Activated naive CD4-positive, alpha-beta T cell treated with anti-CD3 and anti-CD28 coated beads for 36 hours (primary cell): ENCODE results near the gene GPR176. TPM values are rescaled to one million over a fixed set of nuclear protein-coding genes. Genes with fewer than 3 reads are reported as not detected.

Experiments used
- CTCF ChIA-PET: fragments of 350-600 bp; sonication (Branson Sonifier 250); formaldehyde crosslinking; loops from one replicate; lab custom pipeline; 2021; ENCODE audit warnings: antibody characterized with exemption; lab: Charles Lee
- DNase-seq: peaks from one replicate; pipeline ENCODE4 v3.0.0-alpha.2; 2020
- H3K27ac Mint-ChIP-seq: one replicate; pipeline ENCODE4 v1.8.0; 2021; ENCODE audit warnings: mild to moderate bottlenecking, mixed read lengths
- H3K27me3 Mint-ChIP-seq: one replicate; pipeline ENCODE4 v1.8.0; 2021; ENCODE audit warnings: low read depth, mixed read lengths
- H3K36me3 Mint-ChIP-seq: one replicate; pipeline ENCODE4 v1.8.0; 2021; ENCODE audit warnings: low read depth, mixed read lengths
- H3K4me1 Mint-ChIP-seq: one replicate; pipeline ENCODE4 v1.8.0; 2021; ENCODE audit warnings: low read depth, mixed read lengths
- H3K4me3 Mint-ChIP-seq: one replicate; pipeline ENCODE4 v1.8.0; 2021; ENCODE audit warnings: mild to moderate bottlenecking, moderate library complexity, mixed read lengths
- H3K9me3 Mint-ChIP-seq: one replicate; pipeline ENCODE4 v1.8.0; 2021; ENCODE audit warnings: mixed read lengths
- intact Hi-C: fragments of 100-400 bp; cut with micrococcal nuclease; formaldehyde crosslinking; loops from one replicate; pipeline ENCODE4 v1.15.1; 2023
- total RNA-seq, 2 experiments: library from RNA; stranded (reverse); gene quantifications; one replicate each; pipeline ENCODE4 v1.2.3, GENCODE V29; 2021

Gene GPR176
- total RNA-seq, 2 experiments from 2014 or later = 0.17 to 0.24 TPM

DNA sequence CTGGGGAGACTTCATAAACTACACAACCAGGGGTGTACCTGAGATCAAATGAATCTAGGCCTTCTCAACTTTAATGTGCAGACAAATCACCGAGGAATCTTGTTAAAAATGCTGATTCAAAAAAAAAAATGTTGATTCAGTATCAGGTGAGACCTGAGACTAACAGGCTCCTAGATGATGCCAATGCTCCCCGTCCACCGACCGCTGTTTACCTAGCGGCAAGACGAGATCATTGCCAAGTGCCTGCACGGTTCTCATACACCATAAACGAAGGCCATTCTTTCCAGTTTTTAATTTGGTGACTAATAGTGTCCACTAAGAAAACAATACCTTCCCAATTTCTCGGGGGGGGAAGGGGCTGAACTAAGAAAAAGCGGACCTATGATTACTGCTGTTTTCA lies 134.9 kb downstream of the GPR176 start:
- no peaks in the 10 kb centered on the region for H3K9me3 Mint-ChIP-seq
- no peak overlapping the region for H3K4me3 Mint-ChIP-seq
- H3K36me3 Mint-ChIP-seq = peaks cover 3% of the 10 kb centered on the region
- H3K27ac Mint-ChIP-seq = no peak overlapping the region
- CTCF ChIA-PET = interaction anchor here (0.7 to 2.8 kb wide), 5 partner anchors 28 to 377 kb away, joined by 3 to 17 read pairs (median 4); no protein-coding TSS in a partner anchor
- intact Hi-C loops = loop anchor here (10.0 kb wide), 2 partner anchors 1220 to 1720 kb away; partner anchors contain the start of gene RASGRP1
- DNase-seq = no peak
- H3K4me1 Mint-ChIP-seq = peaks cover 54% of the 10 kb centered on the region
- H3K27me3 Mint-ChIP-seq = no peaks in the 10 kb centered on the region

DNA sequence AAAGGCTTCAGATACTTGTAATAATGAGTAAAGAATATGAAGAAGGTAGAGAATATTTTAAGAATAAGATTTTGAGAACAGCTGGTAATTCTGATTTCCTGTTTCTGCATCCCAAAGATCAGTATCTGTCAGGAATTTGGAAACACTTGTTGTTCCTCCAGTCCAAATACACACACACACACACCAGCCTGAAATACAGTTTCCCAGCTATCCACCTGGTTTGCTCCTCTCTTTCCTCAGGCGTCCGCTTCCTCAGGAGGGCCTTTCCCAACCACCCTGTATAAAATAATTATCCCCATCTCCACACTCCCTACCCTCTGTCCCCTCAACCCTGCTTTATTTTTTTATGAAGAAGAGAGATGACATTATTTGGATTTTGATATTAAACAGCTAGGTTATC lies 135.4 kb downstream of the GPR176 start:
- no peak overlapping the region for H3K4me3 Mint-ChIP-seq

DNA sequence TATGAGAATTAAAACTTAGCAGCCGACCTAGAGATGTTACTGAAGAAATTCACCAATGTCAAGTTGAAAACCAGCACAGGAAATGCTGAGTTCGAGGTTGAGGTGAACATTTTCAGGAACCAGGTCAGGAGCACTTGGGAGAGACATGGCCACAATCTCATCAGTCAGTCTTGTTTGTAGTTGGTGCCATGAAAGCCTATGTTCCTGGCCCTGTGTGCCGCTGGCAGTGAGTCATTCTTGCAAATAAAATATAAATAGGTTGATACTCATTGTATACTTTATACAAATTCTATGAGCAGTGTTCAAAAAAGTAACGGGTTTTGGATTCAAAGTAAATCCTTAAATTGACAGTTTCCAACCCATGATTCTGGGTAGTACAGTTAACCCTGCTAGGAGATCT lies 135.9 kb downstream of the GPR176 start:
- DNase-seq = no peak
- Mint-ChIP-seq H3K27ac (peak overlapping the region; percentile 64), H3K4me3 (peak overlapping the region; percentile 77), H3K36me3 (peaks cover 3% of the 10 kb centered on the region), H3K4me1 (peaks cover 54% of the 10 kb centered on the region), H3K9me3 (no peaks in the 10 kb centered on the region), H3K27me3 (no peaks in the 10 kb centered on the region)
- intact Hi-C loops = loop anchor here (10.0 kb wide), 2 partner anchors 1219 to 1719 kb away; partner anchors contain the start of gene RASGRP1
- CTCF ChIA-PET = interaction anchor here (2.8 kb wide), 1 partner anchor 91 kb away, joined by 17 read pairs; no protein-coding TSS in a partner anchor

More for the DNA sequence above, 135.4 kb downstream of the GPR176 start:
- Mint-ChIP-seq H3K4me1 (peaks cover 54% of the 10 kb centered on the region), H3K27me3 (no peaks in the 10 kb centered on the region), H3K27ac (peak overlapping the region; percentile 64), H3K9me3 (no peaks in the 10 kb centered on the region), H3K36me3 (peaks cover 3% of the 10 kb centered on the region)
- intact Hi-C loops = loop anchor here (10.0 kb wide), 2 partner anchors 1220 to 1720 kb away; partner anchors contain the start of gene RASGRP1
- DNase-seq = no peak
- CTCF ChIA-PET = interaction anchor here (0.7 to 2.8 kb wide), 4 partner anchors 27 to 377 kb away, joined by 3 to 17 read pairs (median 5); no protein-coding TSS in a partner anchor

DNA sequence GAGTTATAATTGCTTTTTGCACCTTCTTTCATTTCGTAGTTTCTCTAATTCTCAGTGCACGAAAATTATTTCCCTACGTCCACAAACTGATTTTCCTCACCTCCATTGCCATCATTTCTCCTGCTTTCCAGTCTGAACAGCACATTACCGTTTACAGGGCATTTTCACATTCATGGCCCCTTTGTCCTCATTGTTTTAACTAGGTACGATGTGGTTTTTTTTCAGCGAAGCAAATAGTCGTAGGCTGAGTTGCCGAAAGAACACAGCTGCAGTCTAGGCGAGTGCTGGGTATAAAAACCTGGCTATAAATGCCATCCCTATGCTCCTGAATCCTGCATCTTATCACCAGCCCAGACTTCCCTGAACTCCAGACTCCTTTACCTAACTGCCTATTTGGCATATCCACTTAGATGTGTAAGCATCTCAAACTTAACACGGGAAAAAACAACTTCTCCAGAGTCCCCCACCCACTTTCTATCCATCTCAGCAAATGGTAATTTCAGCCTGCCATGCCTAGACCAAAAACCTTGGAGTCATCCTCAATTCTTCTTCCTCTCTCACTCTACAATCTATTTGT lies 136.7 kb downstream of the GPR176 start:
- peak overlapping the region; percentile 64 for H3K27ac Mint-ChIP-seq
- H3K27me3 Mint-ChIP-seq = no peaks in the 10 kb centered on the region
- peak overlapping the region; percentile 77 for H3K4me3 Mint-ChIP-seq
- no peak for DNase-seq
- CTCF ChIA-PET = interaction anchor here (0.6 to 2.8 kb wide), 5 partner anchors 25 to 140 kb away, joined by 3 to 17 read pairs (median 3); no protein-coding TSS in a partner anchor
- H3K4me1 Mint-ChIP-seq = peaks cover 50% of the 10 kb centered on the region
- intact Hi-C loops = loop anchor here (2.0 to 10.0 kb wide), 6 partner anchors 161 to 1719 kb away; partner anchors contain the start of genes BMF and RASGRP1
- H3K9me3 Mint-ChIP-seq = no peaks in the 10 kb centered on the region
- peaks cover 3% of the 10 kb centered on the region for H3K36me3 Mint-ChIP-seq

DNA sequence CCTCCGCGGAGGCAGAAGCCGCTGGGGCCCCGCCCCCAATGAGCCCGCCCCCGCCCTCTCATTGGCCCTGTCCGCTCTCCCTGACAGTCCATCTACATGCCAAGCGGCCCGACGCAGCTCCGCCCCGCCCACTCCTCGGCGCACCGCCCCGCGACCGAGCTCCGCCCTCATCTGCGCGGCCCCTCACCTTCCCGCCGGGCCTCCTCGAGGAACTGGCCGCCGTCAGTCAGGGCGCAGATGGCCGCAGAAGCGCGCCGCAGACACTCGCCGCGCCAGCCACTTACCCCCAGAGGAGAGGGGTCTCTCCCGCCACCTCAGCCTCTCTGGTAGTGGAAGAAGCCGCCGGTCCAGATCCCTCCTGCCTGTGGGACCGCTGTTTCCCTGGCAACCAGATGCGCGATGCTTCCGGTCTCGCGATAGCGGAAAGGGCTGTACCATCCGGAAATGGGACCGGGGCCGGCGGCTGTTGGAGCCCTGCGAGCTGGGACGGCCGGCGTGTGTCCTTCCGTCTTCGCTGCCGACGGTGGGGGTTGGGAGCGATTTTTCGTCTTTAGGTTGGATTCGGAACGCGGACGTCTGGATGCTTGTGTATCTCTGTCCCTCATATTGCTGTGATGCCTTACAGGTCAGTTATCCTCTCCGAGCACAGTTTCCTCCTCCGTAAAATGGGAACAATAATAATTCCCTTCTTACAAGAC lies 137.5 kb downstream of the GPR176 start, which contains the start of gene FSIP1:
FSIP1 (minus strand) TSS at position 401 of the 698 bp plus-strand sequence. CDS start 6,317 bp downstream, outside the sequence.
- H3K4me3 Mint-ChIP-seq = peak within 1 kb of the TSS; percentile 77
- H3K27ac Mint-ChIP-seq = peak within 1 kb of the TSS; percentile 64
- H3K27me3 Mint-ChIP-seq = no peaks in the 10 kb centered on the region
- H3K36me3 Mint-ChIP-seq = no peaks in the 10 kb centered on the region
- CTCF ChIA-PET = interaction anchor here (0.6 to 1.6 kb wide), 6 partner anchors 24 to 496 kb away, joined by 3 to 5 read pairs (median 4); partner anchors contain the start of gene EIF2AK4
- peak; percentile 98 for DNase-seq
- peaks cover 43% of the 10 kb centered on the region for H3K4me1 Mint-ChIP-seq
- intact Hi-C loops = loop anchor here (1.0 to 10.0 kb wide), 12 partner anchors 139 to 1718 kb away; partner anchors contain the start of genes BMF, EIF2AK4, INAFM2 and RASGRP1
- no peaks in the 10 kb centered on the region for H3K9me3 Mint-ChIP-seq

DNA sequence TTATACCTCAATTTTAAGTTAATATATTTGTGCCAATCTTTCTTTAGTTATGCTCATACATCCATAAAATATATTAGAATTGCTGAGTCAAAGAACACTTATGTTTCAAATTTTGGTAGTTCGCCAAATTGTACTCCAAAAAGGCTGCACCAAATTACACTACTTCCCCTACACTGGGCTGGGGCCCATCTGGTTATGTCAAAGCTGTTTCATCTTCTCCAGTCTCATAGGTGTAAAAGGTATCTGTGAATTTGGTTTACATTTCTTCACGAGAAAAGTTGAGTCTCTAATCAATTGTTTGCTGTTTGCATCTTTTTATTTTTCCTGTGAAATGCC lies 138.1 kb downstream of the GPR176 start:
- Mint-ChIP-seq H3K4me1 (peaks cover 43% of the 10 kb centered on the region), H3K27ac (peak overlapping the region; percentile 64), H3K27me3 (no peaks in the 10 kb centered on the region), H3K9me3 (no peaks in the 10 kb centered on the region), H3K4me3 (peak overlapping the region; percentile 77), H3K36me3 (no peaks in the 10 kb centered on the region)
- no peak for DNase-seq
- CTCF ChIA-PET = interaction anchor here (0.6 to 1.6 kb wide), 5 partner anchors 23 to 497 kb away, joined by 3 to 5 read pairs (median 3); partner anchors contain the start of gene EIF2AK4
- intact Hi-C loops = loop anchor here (1.0 to 10.0 kb wide), 12 partner anchors 139 to 1717 kb away; partner anchors contain the start of genes BMF, EIF2AK4, INAFM2 and RASGRP1

DNA sequence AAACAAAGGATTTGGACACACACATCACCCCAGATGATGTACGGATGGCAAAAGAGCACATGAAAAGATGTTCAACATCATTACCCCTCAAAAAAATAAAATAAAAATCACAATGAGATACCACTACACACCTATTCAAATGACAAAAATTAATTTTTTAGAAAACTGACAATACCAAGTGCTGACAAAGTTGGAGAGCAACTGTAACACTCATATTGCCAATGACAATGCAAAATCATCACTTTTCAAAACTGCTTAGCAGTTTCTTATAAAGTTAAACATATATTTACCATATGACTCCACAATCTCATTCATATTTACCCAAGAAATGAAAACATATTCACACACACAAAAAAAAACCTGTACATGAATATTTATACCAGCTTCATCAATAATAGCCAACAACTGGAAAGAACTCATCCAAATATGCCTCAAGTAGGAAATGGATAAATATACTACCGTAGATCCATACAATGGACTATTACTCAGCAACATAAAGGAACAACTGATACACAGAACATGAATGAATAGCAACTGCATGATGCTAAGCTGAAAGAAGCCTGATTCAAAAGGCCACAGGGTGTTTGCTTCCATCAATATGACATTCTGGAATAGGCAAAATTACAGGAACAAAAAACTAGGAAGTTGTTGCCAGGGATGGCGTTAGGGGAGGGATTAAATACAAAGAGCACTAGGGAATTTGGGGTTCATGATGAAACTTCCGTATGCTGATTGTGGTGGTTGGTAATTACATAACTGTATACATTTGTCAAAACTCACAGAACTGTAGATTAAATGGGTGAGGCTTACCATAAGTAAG lies 138.7 kb downstream of the GPR176 start:
- intact Hi-C loops = loop anchor here (10.0 kb wide), 2 partner anchors 1217 to 1717 kb away; partner anchors contain the start of gene RASGRP1
- Mint-ChIP-seq H3K9me3 (no peaks in the 10 kb centered on the region), H3K4me3 (peak overlapping the region; percentile 77), H3K27me3 (no peaks in the 10 kb centered on the region), H3K4me1 (peaks cover 40% of the 10 kb centered on the region), H3K36me3 (no peaks in the 10 kb centered on the region), H3K27ac (peak overlapping the region; percentile 15)
- no peak for DNase-seq
- CTCF ChIA-PET = no interaction called here

DNA sequence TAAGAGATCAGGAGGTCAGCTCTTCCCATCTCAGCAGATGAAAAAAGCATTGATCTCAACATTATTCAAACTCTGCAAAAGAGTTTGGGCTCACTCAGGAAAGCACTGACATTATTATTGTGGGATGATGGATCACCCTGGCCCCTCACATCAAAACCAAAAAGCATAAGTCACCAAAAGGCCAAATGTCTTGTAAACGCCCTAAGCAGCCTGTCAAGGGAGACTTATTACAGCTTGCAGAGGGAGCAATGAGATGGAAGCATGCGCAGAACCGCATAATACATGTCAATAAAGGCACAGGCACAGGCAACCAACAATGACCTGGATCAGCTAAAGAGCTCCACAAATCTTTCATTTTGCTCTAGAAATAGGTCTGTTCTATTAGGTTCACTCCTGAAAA lies 142.0 kb downstream of the GPR176 start:
- no peak overlapping the region for H3K27ac Mint-ChIP-seq
- no peaks in the 10 kb centered on the region for H3K27me3 Mint-ChIP-seq
- H3K4me1 Mint-ChIP-seq = peaks cover 27% of the 10 kb centered on the region
- intact Hi-C loops = no loop called here
- no peak for DNase-seq
- no peaks in the 10 kb centered on the region for H3K36me3 Mint-ChIP-seq
- CTCF ChIA-PET = interaction anchor here (1.3 to 2.2 kb wide), 2 partner anchors 11 to 22 kb away, joined by 3 to 8 read pairs; no protein-coding TSS in a partner anchor
- no peak overlapping the region for H3K4me3 Mint-ChIP-seq
- no peaks in the 10 kb centered on the region for H3K9me3 Mint-ChIP-seq

DNA sequence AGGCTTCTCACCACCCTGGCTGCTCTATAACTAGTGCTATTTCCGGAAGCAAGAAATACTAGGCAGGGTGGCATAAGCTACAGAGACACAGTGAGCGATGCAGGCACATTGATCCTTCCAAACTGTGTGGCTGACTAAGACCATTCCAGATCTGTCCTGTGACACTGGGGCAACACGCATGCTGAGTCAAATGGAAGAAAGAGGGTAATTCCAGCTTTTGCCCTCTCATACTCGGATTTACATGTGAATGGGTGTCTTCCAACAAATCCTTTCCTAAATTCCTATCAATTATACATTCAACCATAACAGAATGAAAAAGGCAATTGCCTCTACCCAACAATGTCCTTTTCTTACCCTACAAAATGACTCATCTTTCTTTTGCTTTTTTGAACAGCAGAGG lies 142.6 kb downstream of the GPR176 start:
- DNase-seq = no peak
- no peaks in the 10 kb centered on the region for H3K27me3 Mint-ChIP-seq
- intact Hi-C loops = no loop called here
- CTCF ChIA-PET = interaction anchor here (1.3 to 2.2 kb wide), 2 partner anchors 11 to 21 kb away, joined by 3 to 8 read pairs; no protein-coding TSS in a partner anchor
- no peak overlapping the region for H3K4me3 Mint-ChIP-seq
- peaks cover 27% of the 10 kb centered on the region for H3K4me1 Mint-ChIP-seq
- H3K36me3 Mint-ChIP-seq = no peaks in the 10 kb centered on the region
- H3K9me3 Mint-ChIP-seq = no peaks in the 10 kb centered on the region
- no peak overlapping the region for H3K27ac Mint-ChIP-seq

DNA sequence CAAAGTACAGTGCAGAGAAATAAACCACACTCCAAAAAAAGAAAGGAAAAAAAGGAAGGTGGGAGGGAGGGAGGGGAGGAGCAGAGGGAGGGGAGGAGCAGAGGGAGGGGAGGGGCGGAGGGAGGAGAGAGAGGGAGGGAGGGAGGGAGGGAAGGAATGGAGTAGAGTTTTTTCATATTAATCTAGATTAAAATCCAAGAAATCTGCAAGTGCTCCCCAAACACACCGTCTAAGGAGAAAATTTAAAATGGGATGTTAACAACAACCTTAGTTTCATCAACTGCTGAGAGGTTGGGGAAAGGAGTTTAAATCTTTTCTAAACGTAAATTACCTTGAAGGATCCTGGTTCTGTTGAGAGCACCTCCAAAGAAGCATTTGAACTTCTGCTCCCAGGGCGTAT lies 144.0 kb downstream of the GPR176 start:
- no peaks in the 10 kb centered on the region for H3K9me3 Mint-ChIP-seq
- intact Hi-C loops = no loop called here
- CTCF ChIA-PET = no interaction called here
- no peaks in the 10 kb centered on the region for H3K36me3 Mint-ChIP-seq
- no peaks in the 10 kb centered on the region for H3K27me3 Mint-ChIP-seq
- H3K27ac Mint-ChIP-seq = no peak overlapping the region
- peaks cover 18% of the 10 kb centered on the region for H3K4me1 Mint-ChIP-seq
- H3K4me3 Mint-ChIP-seq = no peak overlapping the region
- no peak for DNase-seq

DNA sequence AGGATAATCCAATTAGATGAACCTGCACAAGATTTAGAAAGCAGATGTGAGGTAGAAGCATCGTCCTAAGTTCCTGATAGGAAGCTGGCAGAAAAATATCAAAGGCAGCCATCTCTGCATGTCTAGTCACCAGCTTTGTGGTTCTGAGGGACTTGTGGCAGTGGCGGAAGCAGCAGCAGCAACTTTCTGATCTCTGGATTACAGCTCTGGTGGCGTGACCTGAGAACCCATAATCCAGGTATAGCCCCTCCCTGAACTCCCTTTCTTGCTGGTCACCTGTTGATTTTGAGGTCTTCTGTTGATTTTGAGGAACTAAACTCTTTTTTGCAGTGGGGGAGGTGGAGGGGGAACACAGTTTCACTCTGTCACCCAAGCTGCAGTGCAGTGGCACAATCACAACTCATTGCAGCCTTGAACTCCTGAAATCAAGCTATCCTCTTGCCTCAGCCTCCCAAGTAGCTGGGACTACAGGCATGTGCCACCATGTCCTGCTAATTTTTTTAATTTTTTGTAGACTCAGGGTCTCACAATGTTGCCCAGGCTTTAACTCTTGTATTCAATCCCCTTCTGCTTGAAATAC lies 145.3 kb downstream of the GPR176 start:
- intact Hi-C loops = no loop called here
- CTCF ChIA-PET = interaction anchor here (0.8 to 2.3 kb wide), 3 partner anchors 17 to 90 kb away, joined by 3 to 12 read pairs (median 4); no protein-coding TSS in a partner anchor
- no peaks in the 10 kb centered on the region for H3K27me3 Mint-ChIP-seq
- H3K36me3 Mint-ChIP-seq = no peaks in the 10 kb centered on the region
- H3K9me3 Mint-ChIP-seq = no peaks in the 10 kb centered on the region
- H3K4me3 Mint-ChIP-seq = peak overlapping the region; percentile 24
- H3K27ac Mint-ChIP-seq = peak overlapping the region; percentile 46
- peaks cover 15% of the 10 kb centered on the region for H3K4me1 Mint-ChIP-seq
- peak; percentile 68 for DNase-seq
